WTC11 (cell line): ENCODE data around the gene AMER3. TPM values are rescaled to one million over a fixed set of nuclear protein-coding genes. Genes with fewer than 3 reads are reported as not detected.

ENCODE experiments used
- ATAC-seq: fragments of 200-7000 bp; cut with Tn5 transposase; 2 replicates; pipeline ENCODE4 v1.10.0; 2021; ENCODE audit warnings: mild to moderate bottlenecking, moderate library complexity
- CTCF ChIA-PET: fragments of 300-600 bp; sonication (Branson Sonifier 250); formaldehyde crosslinking; loops from one replicate; lab custom pipeline; 2021; ENCODE audit warnings: antibody characterized with exemption; lab: Charles Lee
- POLR2A ChIA-PET: fragments of 350-600 bp; sonication (Branson Sonifier 250); formaldehyde crosslinking; loops from one replicate; lab custom pipeline; 2021; ENCODE audit warnings: antibody characterized with exemption; lab: Charles Lee
- DNase-seq: peaks from one replicate; pipeline ENCODE4 v3.0.0; 2021; ENCODE audit warnings: low spot score
- H3K27ac Mint-ChIP-seq: 2 replicates; pipeline ENCODE4 v1.8.0; 2021; ENCODE audit warnings: mixed read lengths
- H3K27me3 Mint-ChIP-seq: 2 replicates; pipeline ENCODE4 v1.8.0; 2021; ENCODE audit warnings: low read depth, mild to moderate bottlenecking, moderate library complexity, mixed read lengths
- H3K36me3 Mint-ChIP-seq: 2 replicates; pipeline ENCODE4 v1.8.0; 2021; ENCODE audit warnings: mixed read lengths
- H3K4me1 Mint-ChIP-seq: 2 replicates; pipeline ENCODE4 v1.8.0; 2022; ENCODE audit warnings: mixed read lengths
- H3K4me3 Mint-ChIP-seq: 2 replicates; pipeline ENCODE4 v1.8.0; 2021; ENCODE audit warnings: mild to moderate bottlenecking, moderate library complexity, mixed read lengths
- H3K9me3 Mint-ChIP-seq: 2 replicates; pipeline ENCODE4 v1.8.0; 2021; ENCODE audit warnings: mixed read lengths
- CBFB ChIP-seq: sonication (generic); formaldehyde crosslinking; IDR thresholded peaks from 2 replicates; pipeline ENCODE4 v1.8.1; 2022; ENCODE audit warnings: mild to moderate bottlenecking, low read depth, missing genetic modification reagents
- CTCF ChIP-seq: fragments of 200-600 bp; IDR thresholded peaks from 2 replicates; pipeline ENCODE4 v1.8.0; 2022; ENCODE audit warnings: antibody characterized with exemption
- E2F5 ChIP-seq: sonication (generic); formaldehyde crosslinking; IDR thresholded peaks from 2 replicates; pipeline ENCODE4 v1.8.1; 2022; ENCODE audit warnings: mild to moderate bottlenecking, moderate library complexity, missing genetic modification reagents
- ELF4 ChIP-seq: sonication (generic); formaldehyde crosslinking; IDR thresholded peaks from 2 replicates; pipeline ENCODE4 v1.8.1; 2022; ENCODE audit warnings: low read depth, mild to moderate bottlenecking, moderate library complexity, missing genetic modification reagents
- EMX1 ChIP-seq: fragments of 250-450 bp; sonication (Bioruptor Pico); IDR thresholded peaks from 2 replicates; pipeline ENCODE4 v1.8.0; 2021; ENCODE audit warnings: mild to moderate bottlenecking
- ESRRA ChIP-seq: sonication (generic); formaldehyde crosslinking; IDR thresholded peaks from 2 replicates; pipeline ENCODE4 v1.8.1; 2022; ENCODE audit warnings: mild to moderate bottlenecking, missing genetic modification reagents, borderline replicate concordance
- FOXK1 ChIP-seq: sonication (generic); formaldehyde crosslinking; IDR thresholded peaks from 2 replicates; pipeline ENCODE4 v1.8.0; 2022; ENCODE audit warnings: mild to moderate bottlenecking, moderate library complexity, missing genetic modification reagents
- GABPB1 ChIP-seq: sonication (generic); formaldehyde crosslinking; IDR thresholded peaks from 2 replicates; pipeline ENCODE4 v1.8.1; 2023; ENCODE audit warnings: mild to moderate bottlenecking, missing genetic modification reagents
- JUN ChIP-seq: sonication (generic); formaldehyde crosslinking; IDR thresholded peaks from 2 replicates; pipeline ENCODE4 v1.8.0; 2023; ENCODE audit warnings: mild to moderate bottlenecking, missing genetic modification reagents
- MAX ChIP-seq: sonication (generic); formaldehyde crosslinking; IDR thresholded peaks from 2 replicates; pipeline ENCODE4 v1.8.0; 2022; ENCODE audit warnings: mild to moderate bottlenecking, missing genetic modification reagents
- MLX ChIP-seq: sonication (generic); formaldehyde crosslinking; IDR thresholded peaks from 2 replicates; pipeline ENCODE4 v1.8.1; 2023; ENCODE audit warnings: mild to moderate bottlenecking, missing genetic modification reagents, moderate library complexity
- MXD4 ChIP-seq: fragments of 250-450 bp; sonication (Bioruptor Pico); IDR thresholded peaks from 2 replicates; pipeline ENCODE4 v1.8.0; 2021; ENCODE audit warnings: mild to moderate bottlenecking, moderate library complexity, borderline replicate concordance
- MYBL2 ChIP-seq: sonication (generic); formaldehyde crosslinking; IDR thresholded peaks from 2 replicates; pipeline ENCODE4 v1.8.1; 2023; ENCODE audit warnings: mild to moderate bottlenecking, moderate library complexity, missing genetic modification reagents
- NFE2L1 ChIP-seq: sonication (generic); formaldehyde crosslinking; IDR thresholded peaks from 2 replicates; pipeline ENCODE4 v1.8.1; 2023; ENCODE audit warnings: missing genetic modification reagents
- NR3C1 ChIP-seq: sonication (generic); formaldehyde crosslinking; conservative IDR thresholded peaks from 2 replicates; pipeline ENCODE4 v1.8.1; 2023; ENCODE audit warnings: low read depth, mild to moderate bottlenecking, missing genetic modification reagents
- SMAD3 ChIP-seq: sonication (generic); formaldehyde crosslinking; IDR thresholded peaks from 2 replicates; pipeline ENCODE4 v1.8.0; 2022; ENCODE audit warnings: missing genetic modification reagents, mild to moderate bottlenecking, borderline replicate concordance
- SP1 ChIP-seq: sonication (generic); formaldehyde crosslinking; conservative IDR thresholded peaks from 2 replicates; pipeline ENCODE4 v1.8.1; 2022; ENCODE audit warnings: missing genetic modification reagents
- STAT6 ChIP-seq: sonication (generic); formaldehyde crosslinking; conservative IDR thresholded peaks from 2 replicates; pipeline ENCODE4 v1.8.1; 2023; ENCODE audit warnings: mild to moderate bottlenecking, low read depth, missing genetic modification reagents, moderate library complexity
- ZNF138 ChIP-seq: sonication (generic); formaldehyde crosslinking; conservative IDR thresholded peaks from 2 replicates; pipeline ENCODE4 v1.8.1; 2022; ENCODE audit warnings: mild to moderate bottlenecking, moderate library complexity, missing genetic modification reagents
- ZNF512 ChIP-seq: sonication (generic); formaldehyde crosslinking; IDR thresholded peaks from 2 replicates; pipeline ENCODE4 v1.8.1; 2022; ENCODE audit warnings: missing genetic modification reagents, borderline replicate concordance
- total RNA-seq: library from RNA; stranded (reverse); gene quantifications from 3 replicates; pipeline ENCODE4 v1.2.3, GENCODE V29; 2021

Gene AMER3
- total RNA-seq, 1 experiment from 2014 or later = 0.13 TPM

GRCh38 chr2:130762910-130763385, 7.6 kb downstream of the AMER3 start:
- CTCF ChIA-PET = interaction anchor here (0.9 to 1.3 kb wide), 5 partner anchors 35 to 202 kb away, joined by 3 to 4 read pairs (median 3); no protein-coding TSS in a partner anchor
- POLR2A ChIA-PET = no interaction called here
- no peak for DNase-seq
- Mint-ChIP-seq H3K27ac (no peak overlapping the region), H3K27me3 (peaks cover 7% of the 10 kb centered on the region), H3K36me3 (no peaks in the 10 kb centered on the region), H3K4me3 (no peak overlapping the region), H3K9me3 (no peaks in the 10 kb centered on the region), H3K4me1 (no peaks in the 10 kb centered on the region)
- TF ChIP-seq ZNF512 (CRISPR knock-in tag) (no peak), ESRRA (CRISPR knock-in tag) (no peak), MXD4 (CRISPR knock-in tag) (no peak), GABPB1 (CRISPR knock-in tag) (no peak), MYBL2 (CRISPR knock-in tag) (no peak), MLX (no peak), ELF4 (no peak), E2F5 (CRISPR knock-in tag) (no peak), FOXK1 (CRISPR knock-in tag) (no peak), EMX1 (CRISPR knock-in tag) (no peak), MAX (CRISPR knock-in tag) (no peak), SMAD3 (CRISPR knock-in tag) (no peak), CTCF (no peak), ZNF138 (CRISPR knock-in tag) (no peak), NFE2L1 (no peak), JUN (no peak), NR3C1 (CRISPR knock-in tag) (no peak), STAT6 (CRISPR knock-in tag) (no peak), SP1 (no peak), CBFB (CRISPR knock-in tag) (no peak)
- no peak for ATAC-seq
